LNCAP (cell line): Measurements from ENCODE around the gene KCTD11.

ENCODE experiments used
- TF ChIP-seq, protein P1 (sequence below): fragments of 450-650 bp; IDR thresholded peaks from 2 replicates; pipeline ENCODE4 v1.5.1; 2017; ENCODE audit warnings: mild to moderate bottlenecking

KCTD11 gene

DNA sequence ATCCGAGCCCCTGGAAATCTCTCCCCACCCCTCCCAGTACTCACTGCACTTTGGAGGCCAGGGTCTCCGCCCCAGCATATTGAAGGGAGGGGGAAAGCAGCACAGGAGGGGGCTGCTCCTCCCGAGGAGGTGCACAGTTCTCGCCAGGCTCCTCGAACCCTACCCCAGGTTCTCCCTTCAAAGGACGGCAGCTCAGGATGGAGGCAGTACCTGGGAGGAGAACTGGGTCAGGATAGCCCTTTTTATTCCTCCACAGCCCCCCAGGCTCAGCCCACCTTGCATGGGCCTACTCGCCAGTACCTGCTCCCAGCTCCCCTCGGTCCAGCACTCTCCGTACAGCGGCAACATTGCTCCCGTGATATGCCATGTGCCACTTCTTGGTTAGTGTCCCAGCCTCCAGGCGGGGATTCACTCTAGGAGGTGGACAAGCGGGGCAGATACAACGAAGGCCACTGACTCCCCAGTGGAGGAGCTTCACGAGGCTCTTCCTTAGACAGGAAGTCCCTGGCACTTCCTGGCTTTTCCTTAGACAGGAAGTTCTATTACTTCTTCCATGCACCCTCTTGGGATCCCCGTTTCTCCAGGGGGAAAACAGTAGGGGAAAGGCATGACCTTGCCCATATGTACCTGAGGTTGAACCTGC lies 34.7 kb upstream of the KCTD11 start:
- TF ChIP-seq, protein P1, sequence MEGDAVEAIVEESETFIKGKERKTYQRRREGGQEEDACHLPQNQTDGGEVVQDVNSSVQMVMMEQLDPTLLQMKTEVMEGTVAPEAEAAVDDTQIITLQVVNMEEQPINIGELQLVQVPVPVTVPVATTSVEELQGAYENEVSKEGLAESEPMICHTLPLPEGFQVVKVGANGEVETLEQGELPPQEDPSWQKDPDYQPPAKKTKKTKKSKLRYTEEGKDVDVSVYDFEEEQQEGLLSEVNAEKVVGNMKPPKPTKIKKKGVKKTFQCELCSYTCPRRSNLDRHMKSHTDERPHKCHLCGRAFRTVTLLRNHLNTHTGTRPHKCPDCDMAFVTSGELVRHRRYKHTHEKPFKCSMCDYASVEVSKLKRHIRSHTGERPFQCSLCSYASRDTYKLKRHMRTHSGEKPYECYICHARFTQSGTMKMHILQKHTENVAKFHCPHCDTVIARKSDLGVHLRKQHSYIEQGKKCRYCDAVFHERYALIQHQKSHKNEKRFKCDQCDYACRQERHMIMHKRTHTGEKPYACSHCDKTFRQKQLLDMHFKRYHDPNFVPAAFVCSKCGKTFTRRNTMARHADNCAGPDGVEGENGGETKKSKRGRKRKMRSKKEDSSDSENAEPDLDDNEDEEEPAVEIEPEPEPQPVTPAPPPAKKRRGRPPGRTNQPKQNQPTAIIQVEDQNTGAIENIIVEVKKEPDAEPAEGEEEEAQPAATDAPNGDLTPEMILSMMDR: no peak

DNA sequence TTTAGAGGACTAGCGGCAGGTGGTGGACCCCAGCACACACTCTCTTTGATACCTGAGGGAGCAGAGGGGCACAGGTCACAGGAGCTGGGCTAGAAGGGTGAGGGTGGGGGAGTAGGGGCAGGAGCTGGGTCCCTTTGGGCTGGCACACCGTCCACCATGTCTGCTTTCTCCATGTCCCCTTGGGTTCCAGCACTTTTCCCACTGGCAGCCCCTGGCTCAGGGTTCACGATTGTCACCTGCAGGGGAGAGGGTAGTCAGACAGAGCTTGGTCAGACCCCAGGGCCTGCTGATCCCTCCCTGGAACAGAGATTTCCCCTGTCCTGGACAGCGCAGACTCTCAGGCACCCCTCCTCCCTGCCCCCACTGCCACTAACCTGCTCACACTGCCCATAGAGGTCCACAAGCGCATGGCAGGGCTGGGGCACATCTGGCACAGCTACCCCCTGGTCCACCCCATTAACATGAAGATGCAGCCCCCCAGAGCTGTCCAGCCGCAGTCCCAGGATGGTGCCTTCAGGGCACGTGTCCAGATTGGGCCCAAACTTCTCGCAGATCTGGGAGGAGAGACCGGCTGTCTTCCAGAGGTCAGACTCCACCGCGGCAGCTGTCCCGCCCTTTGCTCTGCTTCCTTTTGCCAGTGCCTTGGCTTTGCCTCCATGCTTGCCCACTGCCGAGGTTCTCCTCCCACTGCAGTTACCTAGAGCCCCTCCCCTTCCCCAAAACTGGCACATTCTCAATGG lies 33.7 kb upstream of the KCTD11 start:
- TF ChIP-seq, protein P1: no peak

DNA sequence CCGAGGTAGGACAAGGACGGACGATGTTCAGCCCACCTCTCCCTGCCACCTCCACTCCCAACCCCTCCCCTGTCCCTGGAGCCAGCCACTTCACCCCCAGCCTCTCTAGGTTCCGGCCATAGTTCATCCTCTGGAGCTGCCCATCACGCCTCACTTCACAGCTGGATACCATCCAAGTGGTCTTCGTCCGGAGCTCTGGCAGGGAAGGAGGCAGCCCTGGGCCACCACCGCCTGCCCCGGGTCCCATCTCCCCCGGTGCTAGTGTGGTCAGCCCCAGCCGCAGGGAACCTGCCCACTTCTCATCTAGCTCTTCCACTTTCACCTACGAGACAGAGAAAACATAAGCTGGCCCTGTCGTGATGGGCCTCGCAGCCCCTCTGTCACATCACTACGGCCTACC lies 30.5 kb upstream of the KCTD11 start:
- TF ChIP-seq, protein P1: no peak

DNA sequence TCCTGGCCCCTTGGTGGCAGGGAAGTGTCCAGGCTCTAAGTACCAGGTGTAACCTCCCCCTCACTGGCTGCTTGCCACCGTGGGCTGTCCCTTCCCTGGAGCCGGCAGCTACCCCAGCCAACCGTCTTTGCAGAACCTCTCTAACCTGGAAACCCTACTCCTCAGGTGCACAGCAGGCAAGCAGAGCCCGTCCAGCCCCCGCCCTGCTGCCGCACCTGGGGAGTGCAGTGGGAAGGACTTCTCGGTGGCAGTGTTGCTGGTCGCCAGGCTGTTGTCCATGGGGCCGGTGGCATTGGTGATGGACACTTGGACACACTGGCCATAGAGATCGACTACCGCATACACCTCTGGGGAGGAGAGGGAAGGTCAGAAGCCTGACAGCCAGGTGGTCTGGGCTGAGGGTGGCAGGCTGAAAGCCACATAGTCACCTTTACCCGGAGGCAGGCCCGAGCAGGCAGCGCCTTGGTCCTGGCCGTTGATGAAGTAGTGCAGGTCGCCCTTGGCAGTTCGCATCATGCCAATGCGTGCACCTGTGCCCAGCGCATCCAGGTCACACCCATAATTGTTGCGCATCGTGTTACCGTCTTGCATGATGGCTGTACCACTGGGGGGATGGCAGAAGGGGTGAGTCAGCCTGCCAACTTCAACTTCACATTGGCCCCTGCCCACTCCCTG lies 29.3 kb upstream of the KCTD11 start:
- TF ChIP-seq, protein P1: no peak

DNA sequence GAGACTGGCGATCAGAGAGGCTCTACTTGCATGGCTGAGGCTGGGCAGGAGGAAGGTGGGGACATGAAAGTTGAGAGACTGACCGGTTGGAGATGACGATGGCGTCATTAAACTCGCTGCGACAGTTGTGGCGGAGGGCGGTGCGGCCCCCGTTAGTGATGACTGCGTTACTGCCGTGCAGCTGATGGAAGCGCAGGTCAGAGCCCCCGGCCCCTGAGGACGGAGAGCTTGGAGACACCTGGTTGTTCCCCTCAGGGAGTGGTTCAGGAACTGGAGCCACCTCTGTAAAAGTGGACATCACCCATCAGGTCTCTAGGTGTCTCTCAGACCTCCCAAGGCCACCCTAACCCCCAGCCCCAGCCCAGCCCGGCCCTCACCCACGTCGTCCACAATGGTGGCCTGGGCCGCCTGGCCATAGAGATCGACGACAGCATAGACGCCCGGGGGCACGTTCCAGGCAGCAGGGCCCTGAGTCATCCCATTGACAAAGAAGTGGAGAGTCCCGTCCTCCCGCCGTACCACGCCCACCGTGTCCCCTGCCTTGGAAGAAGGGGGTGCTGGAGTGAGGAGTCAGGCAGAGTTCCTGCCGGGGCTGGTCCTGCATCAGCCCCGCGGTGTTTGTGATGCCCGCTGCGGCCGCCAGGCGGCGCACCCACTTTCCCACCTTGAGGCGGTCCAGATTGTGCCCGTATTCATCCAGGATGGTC lies 28.1 kb upstream of the KCTD11 start:
- TF ChIP-seq, protein P1: peak; percentile 96

DNA sequence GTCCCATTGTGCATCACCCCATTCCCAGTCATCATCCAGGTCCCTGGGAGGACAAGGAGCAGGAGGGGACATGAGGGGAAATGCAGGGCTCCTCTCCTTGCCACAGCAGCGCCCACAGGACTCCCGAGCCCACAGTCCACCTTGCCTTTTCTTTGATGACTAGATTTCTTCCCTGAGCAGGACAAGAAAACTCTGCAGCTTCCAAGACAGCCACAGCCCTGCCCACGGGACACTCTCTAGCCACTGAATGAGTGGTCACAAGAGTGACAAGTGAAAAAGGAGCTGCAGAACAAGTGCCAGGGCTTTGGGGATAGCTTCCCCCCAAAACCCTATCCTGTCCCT lies 27.6 kb upstream of the KCTD11 start:
- TF ChIP-seq, protein P1: peak; percentile 46

DNA sequence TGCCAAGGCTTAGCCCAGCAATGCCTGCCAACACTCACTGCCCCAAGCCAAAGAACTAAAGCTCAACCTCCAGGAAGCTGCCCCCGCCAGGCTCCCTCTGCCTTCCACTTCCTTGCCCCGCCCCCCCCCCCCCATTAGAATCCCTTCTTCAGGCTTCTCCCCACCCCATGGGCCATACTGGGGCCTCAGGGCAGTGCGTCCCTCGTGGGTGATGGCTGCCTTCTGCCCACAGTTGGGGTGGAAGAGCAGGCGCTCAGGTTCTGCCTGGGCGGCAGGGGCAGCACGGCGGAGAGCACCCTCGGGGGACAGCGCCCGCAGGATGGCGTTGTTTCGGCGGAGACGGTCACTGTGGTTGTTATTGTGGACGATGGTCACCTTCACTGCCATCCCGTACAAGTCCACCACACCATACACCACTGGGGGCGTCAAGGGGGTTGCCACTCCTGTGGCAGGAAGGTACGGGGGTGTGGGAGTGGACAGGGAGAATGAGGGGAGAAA lies 26.9 kb upstream of the KCTD11 start:
- TF ChIP-seq, protein P1: no peak
